Tibial nerve (tissue), 4 donors: ENCODE results near the gene TAF1A. TPM values are rescaled to one million over a fixed set of nuclear protein-coding genes. Genes with fewer than 3 reads are reported as not detected.

Experiments used
- DNase-seq, 2 donors: peaks; one replicate each; pipeline ENCODE4 v3.0.0-alpha.2; 2019; ENCODE audit warnings: low spot score in 2 of 2
- H3K27ac ChIP-seq, 4 donors: fragments of 200-600 bp; sonication (generic) in 3 of 4; one replicate each; pipeline ENCODE4 v1.5.1; 2017 to 2019; ENCODE audit warnings: mild to moderate bottlenecking in 1 of 4
- H3K27me3 ChIP-seq, 2 donors: fragments of 200-600 bp; sonication (generic) in 1 of 2; one replicate each; pipeline versions ENCODE4 v1.5.1 to v1.6.0; 2017 to 2019
- H3K36me3 ChIP-seq, 3 donors: fragments of 200-600 bp; sonication (generic); one replicate each; pipeline ENCODE4 v1.5.1; 2018 to 2019
- H3K4me1 ChIP-seq, 4 donors: fragments of 200-600 bp; sonication (generic) in 3 of 4; one replicate each; pipeline ENCODE4 v1.5.1; 2017 to 2019
- H3K4me3 ChIP-seq, 4 donors: fragments of 200-600 bp; sonication (generic) in 3 of 4; one replicate each; pipeline ENCODE4 v1.5.1; 2017 to 2019; ENCODE audit warnings: mild to moderate bottlenecking in 1 of 4, moderate library complexity in 1 of 4
- H3K9me3 ChIP-seq, 4 donors: fragments of 200-600 bp; sonication (generic) in 3 of 4; one replicate each; pipeline ENCODE4 v1.5.1; 2017 to 2019
- EP300 ChIP-seq, 2 donors: sonication (generic); formaldehyde crosslinking; IDR thresholded peaks; one replicate each; pipeline ENCODE4 v1.6.1; 2017; ENCODE audit warnings: antibody characterized with exemption in 2 of 2, mild to moderate bottlenecking in 1 of 2
- POLR2A ChIP-seq, 2 donors: fragments of 450-650 bp; IDR thresholded peaks; one replicate each; pipeline ENCODE4 v1.6.1; 2017; ENCODE audit warnings: antibody characterized with exemption in 2 of 2, mild to moderate bottlenecking in 2 of 2, moderate library complexity in 2 of 2
- WGBS, 2 donors: methylation state at CpG; one replicate each; pipeline ENCODE4 v1.1.5; 2018; 5-methylcytosine and 5-hydroxymethylcytosine counted together
- total RNA-seq, 4 donors: library from RNA; depleted of rRNA; stranded (reverse); fragments of >200 nt; gene quantifications; one replicate each; pipeline ENCODE4 v1.1.0, GENCODE V29; 2016
- TF ChIP-seq, protein P1 (sequence below), 5 experiments: fragments of 200-600 bp in 3 of 5; fragments of 450-650 bp in 2 of 5; sonication (generic) in 3 of 5; IDR thresholded peaks; one replicate each; pipeline ENCODE4 v1.5.1; 2016 to 2019; ENCODE audit warnings: antibody characterized with exemption in 5 of 5, mild to moderate bottlenecking in 3 of 5, moderate library complexity in 2 of 5

TAF1A gene
- total RNA-seq, 4 donors from 2014 or later, result 3.9 to 14.4 (median 8.0) TPM

DNA sequence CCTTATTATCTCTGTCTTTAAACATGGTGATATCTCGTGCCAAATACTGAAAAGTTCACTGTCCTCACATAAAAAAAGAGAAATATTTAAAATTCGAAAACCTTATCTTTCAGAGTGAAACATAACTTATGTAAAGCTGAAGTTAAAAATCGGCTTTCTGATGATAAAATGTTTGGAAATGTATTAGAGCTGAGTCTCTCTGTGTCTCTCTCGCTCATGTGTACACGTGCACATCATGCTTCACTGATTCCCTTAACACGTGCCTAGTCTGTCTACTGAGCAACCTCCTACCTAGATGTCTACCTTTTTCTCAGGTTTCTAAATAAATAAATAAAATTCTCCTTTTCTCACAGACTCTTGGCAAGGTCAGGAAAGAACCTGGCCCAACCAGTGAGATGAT, 58.9 kb downstream of the TAF1A start:
- Histone ChIP-seq H3K27ac (no peak overlapping the region), H3K27me3 (no peaks in the 10 kb centered on the region), H3K4me3 (no peak overlapping the region), H3K4me1 (no peaks in the 10 kb centered on the region), H3K9me3 (no peaks in the 10 kb centered on the region), H3K36me3 (no peaks in the 10 kb centered on the region)
- TF ChIP-seq EP300 (IDR thresholded peaks at IDR 0.05), result no peak
- TF ChIP-seq, protein P1, sequence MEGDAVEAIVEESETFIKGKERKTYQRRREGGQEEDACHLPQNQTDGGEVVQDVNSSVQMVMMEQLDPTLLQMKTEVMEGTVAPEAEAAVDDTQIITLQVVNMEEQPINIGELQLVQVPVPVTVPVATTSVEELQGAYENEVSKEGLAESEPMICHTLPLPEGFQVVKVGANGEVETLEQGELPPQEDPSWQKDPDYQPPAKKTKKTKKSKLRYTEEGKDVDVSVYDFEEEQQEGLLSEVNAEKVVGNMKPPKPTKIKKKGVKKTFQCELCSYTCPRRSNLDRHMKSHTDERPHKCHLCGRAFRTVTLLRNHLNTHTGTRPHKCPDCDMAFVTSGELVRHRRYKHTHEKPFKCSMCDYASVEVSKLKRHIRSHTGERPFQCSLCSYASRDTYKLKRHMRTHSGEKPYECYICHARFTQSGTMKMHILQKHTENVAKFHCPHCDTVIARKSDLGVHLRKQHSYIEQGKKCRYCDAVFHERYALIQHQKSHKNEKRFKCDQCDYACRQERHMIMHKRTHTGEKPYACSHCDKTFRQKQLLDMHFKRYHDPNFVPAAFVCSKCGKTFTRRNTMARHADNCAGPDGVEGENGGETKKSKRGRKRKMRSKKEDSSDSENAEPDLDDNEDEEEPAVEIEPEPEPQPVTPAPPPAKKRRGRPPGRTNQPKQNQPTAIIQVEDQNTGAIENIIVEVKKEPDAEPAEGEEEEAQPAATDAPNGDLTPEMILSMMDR (IDR thresholded peaks at IDR 0.05), result no peak
- TF ChIP-seq POLR2A (IDR thresholded peaks at IDR 0.05), result no peak
- 85 to 88% methylated on average over 6 of the region's 6 CpGs for WGBS, 2 donors
- DNase-seq, result no peak

DNA sequence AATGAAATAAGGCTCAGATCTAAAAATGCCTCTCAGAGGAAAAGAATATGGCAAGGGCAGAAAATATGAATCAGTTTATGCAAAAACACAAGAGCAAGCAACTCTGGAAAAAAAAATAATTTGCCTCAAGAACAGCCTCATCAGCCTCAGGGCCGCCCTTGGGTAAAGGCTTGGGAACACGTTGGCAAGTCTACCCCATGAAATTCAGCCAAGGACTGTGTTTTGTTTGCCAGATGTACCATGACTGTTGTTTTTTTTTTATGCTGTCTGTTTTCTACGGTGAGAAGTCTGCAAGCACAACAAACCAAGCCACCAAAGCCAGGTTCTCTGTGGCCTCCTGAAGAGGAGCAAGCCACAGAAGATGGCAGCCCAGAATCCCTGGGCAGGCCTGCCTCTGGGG, 59.8 kb downstream of the TAF1A start:
- H3K4me1 ChIP-seq, result no peaks in the 10 kb centered on the region
- H3K36me3 ChIP-seq, result no peaks in the 10 kb centered on the region
- H3K27ac ChIP-seq, result no peak overlapping the region
- TF ChIP-seq EP300 (IDR thresholded peaks at IDR 0.05) (no peak), POLR2A (IDR thresholded peaks at IDR 0.05) (no peak)
- TF ChIP-seq, protein P1 (IDR thresholded peaks at IDR 0.05), result no peak
- no peak for DNase-seq
- 54 to 79% methylated on average over 3 of the region's 3 CpGs for WGBS, 2 donors
- H3K9me3 ChIP-seq, result no peaks in the 10 kb centered on the region
- no peak overlapping the region for H3K4me3 ChIP-seq
- H3K27me3 ChIP-seq, result no peaks in the 10 kb centered on the region

GRCh38 chr1:222529181-222529580, 60.6 kb downstream of the TAF1A start:
- 85 to 94% methylated on average over 3 of the region's 3 CpGs for WGBS, 2 donors
- no peak overlapping the region for H3K4me3 ChIP-seq
- H3K9me3 ChIP-seq, result no peaks in the 10 kb centered on the region
- H3K36me3 ChIP-seq, result no peaks in the 10 kb centered on the region
- H3K27ac ChIP-seq, result no peak overlapping the region
- no peak for DNase-seq
- no peaks in the 10 kb centered on the region for H3K4me1 ChIP-seq
- no peaks in the 10 kb centered on the region for H3K27me3 ChIP-seq
- no peak for TF ChIP-seq EP300 (IDR thresholded peaks at IDR 0.05)
- TF ChIP-seq, protein P1 (IDR thresholded peaks at IDR 0.05), result no peak

DNA sequence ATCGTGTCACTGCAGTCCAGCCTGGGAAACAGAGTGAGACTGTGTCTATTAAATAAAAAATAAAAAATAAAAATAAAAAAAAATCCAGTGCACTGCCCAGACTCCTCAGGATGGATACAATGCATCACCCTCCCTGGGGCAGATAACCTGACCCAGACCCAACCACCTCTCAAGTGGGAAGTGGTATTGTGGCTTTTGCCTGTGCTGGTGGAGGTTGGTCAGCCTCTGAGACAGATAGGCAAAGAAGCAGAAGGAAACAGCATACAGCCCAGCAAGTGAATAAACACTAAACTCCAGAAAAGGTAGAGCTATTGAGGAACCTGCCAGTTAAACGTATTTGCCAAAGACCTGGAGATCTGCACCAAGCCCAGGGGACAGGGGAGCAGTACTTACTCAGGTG, 63.8 kb downstream of the TAF1A start:
- no peak overlapping the region for H3K4me3 ChIP-seq
- no peaks in the 10 kb centered on the region for H3K36me3 ChIP-seq
- H3K27ac ChIP-seq, result no peak overlapping the region
- TF ChIP-seq EP300 (IDR thresholded peaks at IDR 0.05) (no peak), POLR2A (IDR thresholded peaks at IDR 0.05) (no peak)
- TF ChIP-seq, protein P1 (IDR thresholded peaks at IDR 0.05), result no peak
- peaks cover 0 to 5% (median 0%) of the 10 kb centered on the region in 4 donors for H3K9me3 ChIP-seq
- whole genome bisulfite sequencing, 2 donors, result 83 to 85% methylated on average over 2 of the region's 2 CpGs
- DNase-seq, result no peak
- no peaks in the 10 kb centered on the region for H3K27me3 ChIP-seq
- no peaks in the 10 kb centered on the region for H3K4me1 ChIP-seq

DNA sequence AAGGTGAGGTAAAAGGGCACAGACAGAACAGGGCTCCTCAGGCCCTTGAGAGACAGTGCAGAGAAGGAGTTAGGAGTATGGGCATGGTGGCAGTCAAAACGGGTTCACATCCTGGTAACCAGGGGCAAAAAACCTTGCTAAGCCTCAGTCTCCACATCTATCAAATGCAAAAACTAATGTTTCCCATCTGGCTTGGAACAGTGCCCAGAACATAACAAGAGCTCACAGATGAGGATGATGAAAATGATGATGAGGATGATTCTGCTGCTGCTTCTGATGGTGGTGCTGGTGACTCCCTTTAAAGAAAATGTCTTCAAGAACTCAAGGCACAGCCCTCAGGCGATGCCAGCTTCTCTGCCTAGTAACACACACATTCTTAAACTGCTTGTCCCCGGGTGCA, 65.9 kb downstream of the TAF1A start:
- Histone ChIP-seq H3K27me3 (no peaks in the 10 kb centered on the region), H3K4me3 (no peak overlapping the region), H3K36me3 (no peaks in the 10 kb centered on the region), H3K27ac (no peak overlapping the region), H3K4me1 (no peaks in the 10 kb centered on the region), H3K9me3 (peaks cover 0 to 5% (median 0%) of the 10 kb centered on the region in 4 donors)
- TF ChIP-seq EP300 (IDR thresholded peaks at IDR 0.05) (no peak), POLR2A (IDR thresholded peaks at IDR 0.05) (no peak)
- TF ChIP-seq, protein P1 (IDR thresholded peaks at IDR 0.05), result no peak
- WGBS, 2 donors, result 51 to 57% methylated on average over 3 of the region's 3 CpGs
- DNase-seq, result no peak
